Myocyte (in vitro differentiated cells): ENCODE measurements around the gene GATA2. TPM values are rescaled to one million over a fixed set of nuclear protein-coding genes. Genes with fewer than 3 reads are reported as not detected.

Source experiments
- DNase-seq: peaks from one replicate; pipeline ENCODE4 v3.0.0-alpha.2; 2012; ENCODE audit warnings: low read depth
- total RNA-seq: library from RNA; depleted of rRNA; stranded (reverse); fragments of >200 nt; gene quantifications from 2 replicates; pipeline ENCODE4 v1.2.3, GENCODE V29; 2014

GATA2 gene
- total RNA-seq, 1 donor from 2014 or later: not detected

GRCh38 chr3:128488991-128489673, 3.9 kb downstream of the GATA2 start:
- no peak for DNase-seq

- no peak for DNase-seq
These were observed 4.4 kb downstream of the GATA2 start for GRCh38 chr3:128488636-128488990.

DNA sequence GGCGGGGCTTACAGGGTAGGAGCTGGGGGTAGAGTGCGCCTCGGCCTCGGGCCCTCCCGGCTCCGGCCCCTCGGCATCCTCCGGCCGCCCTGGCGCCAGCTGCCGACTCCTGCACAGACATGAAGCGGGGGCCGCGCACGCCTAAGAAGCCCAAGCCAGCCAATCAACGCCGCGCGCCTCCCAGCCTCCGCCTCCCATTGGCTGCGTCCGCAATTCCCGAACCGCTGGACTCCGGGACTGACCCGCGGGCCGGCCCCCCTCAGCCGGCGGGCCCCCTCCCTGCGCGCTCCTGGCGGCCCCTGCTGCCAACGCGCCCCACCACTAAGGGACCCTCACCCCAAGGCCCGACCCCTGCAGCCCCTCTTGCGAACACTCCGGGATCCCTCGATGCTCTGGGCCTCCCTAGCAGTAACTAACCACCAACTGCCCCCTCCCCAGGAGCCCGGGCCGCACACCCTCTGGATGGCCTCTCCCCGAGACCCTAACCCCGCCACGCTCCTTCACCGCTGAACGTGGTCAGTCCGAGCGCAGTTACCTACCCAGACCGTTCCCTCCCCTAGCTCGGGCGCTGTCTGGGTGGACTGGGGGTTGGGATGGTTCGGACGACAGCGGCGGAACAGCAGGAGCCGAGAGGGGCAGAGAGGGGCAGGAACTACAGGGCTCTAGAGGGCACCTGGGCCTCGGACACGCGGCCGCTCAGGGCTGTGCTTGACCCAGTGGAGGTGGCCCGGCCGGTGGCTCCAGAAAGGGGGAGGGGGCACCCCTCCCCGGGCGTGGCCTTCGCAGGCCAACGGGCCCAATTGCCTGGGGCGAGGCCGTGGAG, 5.0 kb downstream of the GATA2 start:
- peak; percentile 78 for DNase-seq

DNA sequence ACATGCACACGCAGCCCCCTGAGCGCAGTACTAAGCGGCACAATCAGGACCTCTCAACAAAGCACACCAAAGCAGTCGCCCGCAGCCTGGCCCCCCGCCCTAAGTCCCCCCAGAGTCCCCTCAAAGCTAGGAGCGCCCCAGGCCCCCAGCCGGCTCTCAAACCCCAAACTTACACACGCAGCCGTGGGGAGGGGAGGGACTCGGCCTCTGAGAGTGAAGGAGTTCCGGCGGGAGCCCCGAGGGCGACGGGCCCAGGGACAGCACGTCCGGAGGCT, 5.5 kb downstream of the GATA2 start:
- no peak for DNase-seq

DNA sequence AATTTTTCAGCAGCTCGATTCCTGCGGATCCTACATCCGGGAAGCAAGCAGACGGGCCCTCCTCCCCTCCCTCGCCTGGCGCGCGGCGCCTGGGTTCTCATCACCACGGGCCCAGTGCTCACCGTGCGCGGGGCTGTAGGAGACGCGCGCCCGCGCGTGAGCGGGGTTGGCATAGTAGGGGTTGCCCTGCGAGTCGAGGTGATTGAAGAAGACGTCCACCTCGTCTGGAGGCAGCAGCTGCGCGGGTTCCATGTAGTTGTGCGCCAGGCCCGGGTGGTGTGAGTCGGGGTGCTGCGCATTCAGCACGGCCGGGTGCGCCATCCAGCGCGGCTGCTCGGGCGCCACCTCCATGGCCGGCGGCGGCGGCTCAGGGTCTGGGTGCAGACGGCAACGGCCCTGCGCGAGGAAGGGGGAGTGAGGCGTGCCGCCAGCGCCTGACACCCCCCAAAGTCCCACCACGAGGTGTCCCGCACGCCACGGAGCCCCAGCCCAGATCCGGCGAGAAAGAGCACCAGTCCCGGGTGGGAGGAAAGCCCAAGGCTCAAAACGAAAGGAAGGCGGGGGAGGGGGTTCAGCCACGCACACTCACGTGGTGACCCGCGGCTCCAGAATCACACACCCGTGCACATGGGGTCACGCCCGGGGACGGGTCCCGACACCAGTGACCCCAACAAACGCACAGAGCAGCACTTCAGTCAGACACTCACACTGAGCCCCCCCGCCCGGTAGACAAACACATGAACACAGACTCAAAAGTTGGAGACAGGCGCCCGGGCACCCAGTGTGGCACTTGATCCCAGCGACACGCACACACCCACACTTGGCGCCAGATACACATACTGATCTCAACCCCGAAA, 6.1 kb downstream of the GATA2 start:
- peak; percentile 27 for DNase-seq

GRCh38 chr3:128486205-128486628, 6.8 kb downstream of the GATA2 start:
- no peak for DNase-seq

- DNase-seq: no peak
These were observed 7.5 kb downstream of the GATA2 start for GRCh38 chr3:128485282-128486204.

- no peak for DNase-seq
These were observed 8.4 kb downstream of the GATA2 start for GRCh38 chr3:128484404-128485281.

- DNase-seq: no peak
These were observed 9.2 kb downstream of the GATA2 start for GRCh38 chr3:128483657-128484403.

DNA sequence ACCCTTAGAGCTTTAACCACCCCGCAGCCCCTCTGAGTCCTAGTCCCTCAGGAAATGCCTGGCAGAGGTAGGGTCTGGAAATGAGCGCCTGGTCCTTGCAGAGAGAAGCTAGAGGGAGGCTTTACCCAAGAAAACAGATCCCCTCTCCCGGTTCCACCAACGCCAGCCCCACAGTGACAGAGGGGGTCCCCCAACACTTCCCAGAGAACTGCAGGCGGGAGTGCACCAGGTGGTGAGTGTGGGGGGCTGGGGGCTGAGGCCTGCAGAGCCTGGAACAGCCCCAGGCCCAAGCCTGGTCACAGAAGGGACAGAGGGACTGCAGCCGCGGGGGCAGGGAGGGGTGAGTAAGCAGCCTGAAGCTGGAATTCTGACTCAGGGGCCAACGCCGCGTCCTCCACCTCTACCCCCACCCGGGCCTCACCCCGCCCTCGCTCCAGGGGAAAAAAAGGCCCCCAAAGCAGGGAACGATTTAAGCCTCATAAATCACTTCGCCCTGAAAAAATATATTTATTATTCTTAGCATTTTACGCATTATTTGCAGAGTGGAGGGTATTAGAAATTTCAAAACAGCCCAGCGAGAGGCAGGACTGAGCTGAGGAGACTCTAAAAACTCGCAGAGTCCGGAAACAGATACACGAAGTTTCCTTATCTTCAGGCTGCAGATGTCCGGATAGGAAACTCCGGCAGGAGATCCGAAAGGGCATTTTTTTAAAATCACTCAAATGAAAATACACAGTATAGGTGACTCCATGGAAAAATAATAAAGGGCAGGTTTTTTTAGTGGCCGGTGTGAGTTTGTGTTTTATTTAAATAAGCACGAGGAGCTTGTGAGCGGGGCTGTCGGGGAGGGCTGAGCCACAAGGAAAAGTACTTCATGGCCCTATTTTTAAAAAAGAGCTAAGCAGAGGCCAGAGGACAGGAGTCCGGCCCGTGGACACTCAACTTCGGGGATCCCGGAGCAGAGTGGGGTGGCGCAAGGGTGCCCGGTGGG, 10.0 kb downstream of the GATA2 start:
- DNase-seq: no peak

- no peak for DNase-seq
These were observed 10.8 kb downstream of the GATA2 start for GRCh38 chr3:128482175-128482574.

GRCh38 chr3:128481438-128481942, 11.5 kb downstream of the GATA2 start:
- no peak for DNase-seq

DNA sequence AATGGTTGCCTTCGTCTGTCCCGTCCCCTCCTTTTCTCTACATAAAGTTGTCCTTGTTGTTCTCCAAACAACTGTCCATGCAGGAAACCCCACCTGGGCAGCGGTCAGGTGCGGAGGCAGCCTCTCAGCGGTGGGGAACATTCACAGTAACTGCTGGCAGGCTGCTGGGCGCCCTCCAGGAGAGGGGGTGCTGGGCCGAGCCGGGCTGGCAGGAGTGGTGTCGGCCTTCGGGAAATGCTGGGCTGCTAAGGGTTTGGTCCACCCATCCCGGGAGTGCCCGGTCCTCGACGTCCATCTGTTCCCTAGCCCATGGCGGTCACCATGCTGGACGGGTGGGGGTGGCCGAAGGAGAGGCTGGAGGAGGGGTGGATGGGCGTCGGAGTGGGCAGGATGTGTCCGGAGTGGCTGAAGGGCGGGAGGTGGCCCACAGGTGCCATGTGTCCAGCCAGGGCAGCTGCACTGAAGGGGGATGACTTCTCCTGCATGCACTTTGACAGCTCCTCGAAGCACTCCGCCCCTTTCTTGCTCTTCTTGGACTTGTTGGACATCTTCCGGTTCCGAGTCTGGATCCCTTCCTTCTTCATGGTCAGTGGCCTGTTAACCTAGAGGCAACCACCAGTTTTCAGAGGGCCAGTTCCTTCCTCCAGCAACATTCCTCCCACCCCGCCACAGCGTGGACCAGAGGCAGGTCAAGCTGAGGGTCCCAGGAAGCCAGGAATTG, 12.1 kb downstream of the GATA2 start:
- DNase-seq: no peak

- DNase-seq: no peak
These were observed 12.7 kb downstream of the GATA2 start for GRCh38 chr3:128480278-128480677.

- no peak for DNase-seq
These were observed 13.4 kb downstream of the GATA2 start for GRCh38 chr3:128479558-128480086.

GRCh38 chr3:128478576-128479506, 14.2 kb downstream of the GATA2 start:
- no peak for DNase-seq
